AG10803 (cell line): ENCODE results near the gene ACO2.

Experiments
- DNase-seq: peaks from one replicate; pipeline ENCODE4 v3.0.0; 2010; ENCODE audit warnings: low read depth
- H3K4me3 ChIP-seq: 2 replicates; pipeline ENCODE4 v1.5.1; 2011; ENCODE audit warnings: mild to moderate bottlenecking, low read length, control low read depth
- TF ChIP-seq, protein P1 (sequence below): conservative IDR thresholded peaks from 2 replicates; pipeline ENCODE4 v1.5.1; 2011; ENCODE audit warnings: mild to moderate bottlenecking, low read length, control low read depth, inconsistent platforms

ACO2 gene

GRCh38 chr22:41511521-41511968, 42.6 kb downstream of the ACO2 start:
- TF ChIP-seq, protein P1, sequence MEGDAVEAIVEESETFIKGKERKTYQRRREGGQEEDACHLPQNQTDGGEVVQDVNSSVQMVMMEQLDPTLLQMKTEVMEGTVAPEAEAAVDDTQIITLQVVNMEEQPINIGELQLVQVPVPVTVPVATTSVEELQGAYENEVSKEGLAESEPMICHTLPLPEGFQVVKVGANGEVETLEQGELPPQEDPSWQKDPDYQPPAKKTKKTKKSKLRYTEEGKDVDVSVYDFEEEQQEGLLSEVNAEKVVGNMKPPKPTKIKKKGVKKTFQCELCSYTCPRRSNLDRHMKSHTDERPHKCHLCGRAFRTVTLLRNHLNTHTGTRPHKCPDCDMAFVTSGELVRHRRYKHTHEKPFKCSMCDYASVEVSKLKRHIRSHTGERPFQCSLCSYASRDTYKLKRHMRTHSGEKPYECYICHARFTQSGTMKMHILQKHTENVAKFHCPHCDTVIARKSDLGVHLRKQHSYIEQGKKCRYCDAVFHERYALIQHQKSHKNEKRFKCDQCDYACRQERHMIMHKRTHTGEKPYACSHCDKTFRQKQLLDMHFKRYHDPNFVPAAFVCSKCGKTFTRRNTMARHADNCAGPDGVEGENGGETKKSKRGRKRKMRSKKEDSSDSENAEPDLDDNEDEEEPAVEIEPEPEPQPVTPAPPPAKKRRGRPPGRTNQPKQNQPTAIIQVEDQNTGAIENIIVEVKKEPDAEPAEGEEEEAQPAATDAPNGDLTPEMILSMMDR, result no peak
- DNase-seq, result no peak
- no peak overlapping the region for H3K4me3 ChIP-seq

DNA sequence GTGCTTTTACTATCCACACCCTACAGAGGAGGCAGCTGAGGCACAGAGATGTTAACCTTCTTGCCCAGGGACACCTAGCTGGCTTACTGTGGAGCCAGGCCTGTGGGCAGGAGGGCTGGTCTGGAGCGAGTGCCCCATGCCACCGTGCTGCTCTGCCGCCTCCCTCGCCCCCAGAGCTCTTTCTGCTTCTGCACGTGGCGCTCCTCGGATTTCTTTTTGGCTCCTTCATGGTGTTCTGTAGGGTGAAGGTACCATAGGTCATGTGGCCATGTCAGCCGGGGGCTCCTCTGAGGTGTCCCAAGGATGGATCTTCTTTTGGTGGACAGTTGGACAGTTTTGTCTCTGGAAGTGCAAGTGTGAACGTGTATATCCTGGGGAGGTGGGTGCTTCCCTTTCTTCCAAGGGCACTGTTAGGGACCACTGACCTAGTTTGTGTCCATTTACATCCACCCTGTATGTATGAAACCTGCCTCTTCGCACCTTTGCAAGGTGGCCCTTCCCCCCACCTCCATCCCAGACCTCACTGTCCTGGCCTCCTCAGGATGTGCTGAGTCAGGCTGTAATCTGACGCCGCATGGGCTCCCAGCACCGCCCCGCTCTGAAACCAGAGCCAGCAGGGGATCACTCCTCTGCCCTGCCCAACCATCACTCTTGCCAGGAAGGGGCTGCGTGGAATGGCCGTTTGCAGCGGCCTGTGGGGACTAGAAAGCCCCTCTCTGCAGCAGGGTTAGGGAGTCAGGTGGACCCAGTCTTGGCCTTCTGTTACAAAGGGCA, 43.7 kb downstream of the ACO2 start:
- TF ChIP-seq, protein P1, result no peak
- DNase-seq, result peak; percentile 50
- no peak overlapping the region for H3K4me3 ChIP-seq

DNA sequence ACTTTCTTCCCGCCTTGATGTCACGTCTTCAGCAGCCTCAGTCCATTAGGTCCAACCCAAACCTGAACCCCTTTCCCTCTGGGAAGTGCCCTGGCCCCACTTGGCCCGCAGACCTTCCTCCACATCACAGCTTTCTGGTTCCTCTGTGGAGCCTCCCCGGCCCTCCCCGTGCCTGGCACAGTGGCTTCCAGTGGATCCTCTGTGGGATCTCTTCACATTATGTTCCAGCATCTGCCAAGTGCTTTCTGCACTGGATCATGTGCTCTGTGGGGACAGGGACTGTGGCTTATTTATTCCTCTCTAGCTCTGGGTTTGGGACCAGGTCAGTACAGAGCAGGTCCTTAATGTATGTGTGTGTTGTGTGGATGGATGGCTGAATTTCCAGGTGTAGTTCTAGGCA, 44.5 kb downstream of the ACO2 start:
- DNase-seq, result no peak
- TF ChIP-seq, protein P1, result no peak
- no peak overlapping the region for H3K4me3 ChIP-seq

DNA sequence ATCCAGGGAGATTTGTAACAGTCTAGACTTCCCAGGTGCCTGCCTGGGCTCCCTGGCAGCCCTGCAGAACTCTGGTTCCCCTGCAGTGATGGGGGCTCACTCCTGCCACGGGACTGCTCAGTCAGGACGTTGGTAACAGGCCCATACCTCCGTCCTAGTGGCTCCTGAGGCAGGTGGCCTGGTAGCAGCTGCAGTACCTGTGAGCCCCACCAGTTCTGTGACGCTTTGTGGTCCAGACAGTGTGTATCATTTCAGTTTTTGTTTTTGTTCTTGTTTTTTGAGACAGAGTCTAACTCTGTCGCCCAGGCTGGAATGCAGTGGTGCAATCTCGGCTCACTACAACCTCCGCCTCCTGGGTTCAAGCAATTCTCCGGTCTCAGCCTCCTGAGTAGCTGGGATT, 47.5 kb downstream of the ACO2 start:
- TF ChIP-seq, protein P1, result no peak
- no peak overlapping the region for H3K4me3 ChIP-seq

GRCh38 chr22:41517172-41518047, 48.5 kb downstream of the ACO2 start:
- H3K4me3 ChIP-seq, result no peak overlapping the region
- DNase-seq, result peak; percentile 53
- TF ChIP-seq, protein P1, result peak; percentile 91

More for the DNA sequence above, 47.5 kb downstream of the ACO2 start:
- no peak for DNase-seq

- no peak for DNase-seq
- no peak overlapping the region for H3K4me3 ChIP-seq
- TF ChIP-seq, protein P1, result no peak
Measured at GRCh38 chr22:41518048-41518347, 49.1 kb downstream of the ACO2 start.
